CD14-positive monocyte (primary cell): Measurements from ENCODE around the gene PABPN1L. TPM values are rescaled to one million over a fixed set of nuclear protein-coding genes. Genes with fewer than 3 reads are reported as not detected.
A peak's percentile ranks its signal among the peaks of the same experiment; 100 is the strongest.

Experiments
- DNase-seq, 3 donors: peaks; one replicate each; pipeline ENCODE4 v3.0.0-alpha.2; 2011 to 2022
- H2AFZ ChIP-seq: 2 replicates; pipeline ENCODE4 v1.6.0; 2012; ENCODE audit warnings: mild to moderate bottlenecking, low read depth, low read length, inconsistent platforms; ENCODE audit not compliant: insufficient read depth, poor library complexity, severe bottlenecking
- H3K27ac ChIP-seq, 2 donors: 1 replicate in 1 of 2; 2 replicates in 1 of 2; pipeline ENCODE4 v1.5.1; 2012 to 2013; ENCODE audit warnings: low read length in 2 of 2, control low read depth in 1 of 2, inconsistent platforms in 1 of 2, low read depth in 1 of 2, mild to moderate bottlenecking in 1 of 2
- H3K27me3 ChIP-seq, 2 donors: one replicate each; pipeline versions ENCODE4 v1.6.0 to v1.6.1; 2011 to 2013; ENCODE audit warnings: low read length in 2 of 2; ENCODE audit not compliant: control insufficient read depth in 2 of 2, insufficient read depth in 2 of 2
- H3K36me3 ChIP-seq, 2 donors: replicated peaks in 1 of 2; 1 replicate in 1 of 2; 2 replicates in 1 of 2; pipeline versions ENCODE4 v1.5.1 to v1.6.1; 2012 to 2013; ENCODE audit warnings: low read length in 2 of 2, control low read depth in 1 of 2, inconsistent platforms in 1 of 2, mild to moderate bottlenecking in 1 of 2; ENCODE audit not compliant: insufficient read depth in 2 of 2, control insufficient read depth in 1 of 2
- H3K4me1 ChIP-seq, 2 donors: 1 replicate in 1 of 2; 2 replicates in 1 of 2; pipeline versions ENCODE4 v1.5.1 to v1.6.1; 2012 to 2013; ENCODE audit warnings: low read length in 2 of 2, control low read depth in 1 of 2, inconsistent platforms in 1 of 2, mild to moderate bottlenecking in 1 of 2, moderate library complexity in 1 of 2; ENCODE audit not compliant: insufficient read depth in 2 of 2, control insufficient read depth in 1 of 2
- H3K4me2 ChIP-seq: replicated peaks from 2 replicates; pipeline ENCODE3; 2012; ENCODE audit warnings: low read length, moderate library complexity, mild to moderate bottlenecking; ENCODE audit not compliant: poor library complexity, severe bottlenecking; ENCODE audit errors: extremely low read depth
- H3K4me3 ChIP-seq, 3 experiments: fragments of 200-600 bp in 1 of 3; sonication (generic) in 1 of 3; replicated peaks in 1 of 3; 1 replicate in 2 of 3; 2 replicates in 1 of 3; pipeline ENCODE4 v1.5.1; 2011 to 2013; ENCODE audit warnings: low read length in 3 of 3, mild to moderate bottlenecking in 3 of 3, control low read depth in 2 of 3, low read depth in 2 of 3, inconsistent platforms in 1 of 3, moderate library complexity in 1 of 3
- H3K79me2 ChIP-seq: 2 replicates; pipeline ENCODE4 v1.6.0; 2012; ENCODE audit warnings: mild to moderate bottlenecking, control low read depth, inconsistent platforms, low read length, moderate library complexity; ENCODE audit not compliant: insufficient read depth
- H3K9ac ChIP-seq: 2 replicates; pipeline ENCODE4 v1.6.0; 2017; ENCODE audit warnings: low read length, mild to moderate bottlenecking; ENCODE audit not compliant: insufficient read depth, poor library complexity, severe bottlenecking
- H3K9me3 ChIP-seq, 2 donors: replicated peaks in 1 of 2; 1 replicate in 1 of 2; 2 replicates in 1 of 2; pipeline versions ENCODE4 v1.5.1 to v1.6.1; 2012 to 2013; ENCODE audit warnings: low read length in 2 of 2, control low read depth in 1 of 2; ENCODE audit not compliant: control insufficient read depth in 1 of 2, insufficient read depth in 1 of 2
- H4K20me1 ChIP-seq: 2 replicates; pipeline ENCODE4 v1.6.0; 2012; ENCODE audit warnings: mild to moderate bottlenecking, low read length, control low read depth, moderate library complexity; ENCODE audit not compliant: insufficient read depth
- H3K27ac Mint-ChIP-seq, 7 donors: one replicate each; pipeline ENCODE4 v1.8.0; 2020; ENCODE audit warnings: mild to moderate bottlenecking in 7 of 7, mixed read lengths in 7 of 7, moderate library complexity in 6 of 7, inconsistent platforms in 2 of 7
- H3K27me3 Mint-ChIP-seq, 3 donors: one replicate each; pipeline ENCODE4 v1.8.0; 2021 to 2022; ENCODE audit warnings: low read depth in 3 of 3, mild to moderate bottlenecking in 3 of 3, mixed read lengths in 3 of 3, moderate library complexity in 3 of 3, inconsistent platforms in 1 of 3
- H3K36me3 Mint-ChIP-seq, 2 donors: one replicate each; pipeline ENCODE4 v1.8.0; 2020; ENCODE audit warnings: mixed read lengths in 2 of 2, inconsistent platforms in 1 of 2, mild to moderate bottlenecking in 1 of 2
- H3K4me1 Mint-ChIP-seq: one replicate; pipeline ENCODE4 v1.8.0; 2020; ENCODE audit warnings: mild to moderate bottlenecking, mixed read lengths
- H3K4me3 Mint-ChIP-seq, 2 donors: one replicate each; pipeline ENCODE4 v1.8.0; 2020; ENCODE audit warnings: mild to moderate bottlenecking in 2 of 2, mixed read lengths in 2 of 2, moderate library complexity in 1 of 2
- H3K9me3 Mint-ChIP-seq, 7 donors: one replicate each; pipeline ENCODE4 v1.8.0; 2020 to 2022; ENCODE audit warnings: mixed read lengths in 7 of 7, mild to moderate bottlenecking in 6 of 7, moderate library complexity in 6 of 7, inconsistent platforms in 2 of 7
- WGBS: methylation state at CpG from one replicate; pipeline ENCODE4 v1.1.5; 2013; ENCODE audit warnings: missing lambda C conversion rate; ENCODE audit not compliant: insufficient coverage; 5-methylcytosine and 5-hydroxymethylcytosine counted together
- intact Hi-C, 2 donors: fragments of 100-400 bp; cut with micrococcal nuclease; formaldehyde crosslinking; loops; one replicate each; pipeline versions ENCODE4 v1.15.0 to v1.15.1; 2023
- polyA plus RNA-seq, 3 donors: library from polyadenylated mRNA; depleted of rRNA in 1 of 3; unstranded in 2 of 3; stranded (reverse) in 1 of 3; fragments of 300-500 nt in 2 of 3; fragments of >200 nt in 1 of 3; fragmentation: Illumina TruSeq in 2 of 3; gene quantifications; 1 replicate in 2 of 3; 2 replicates in 1 of 3; pipeline ENCODE4 v1.2.3, GENCODE V29; 2012 to 2021
- TF ChIP-seq, protein P1 (sequence below): fragments of 200-600 bp; IDR thresholded peaks from one replicate; pipeline ENCODE4 v1.8.0; 2022; ENCODE audit warnings: antibody characterized with exemption, mild to moderate bottlenecking

PABPN1L gene
- polyA plus RNA-seq, 3 donors = 0.39 TPM; not detected in 2

GRCh38 chr16:88899901-88900661, 33.6 kb upstream of the PABPN1L start:
- Mint-ChIP-seq H3K27ac (no peak overlapping the region), H3K27me3 (no peaks in the 10 kb centered on the region), H3K4me3 (no peak overlapping the region), H3K36me3 (peaks cover 42 to 71% of the 10 kb centered on the region in 2 donors), H3K9me3 (peaks cover 0 to 4% (median 0%) of the 10 kb centered on the region in 7 donors), H3K4me1 (peaks cover 2% of the 10 kb centered on the region)
- H3K4me2 ChIP-seq = no peak overlapping the region
- WGBS = 92% methylated on average over 29 of the region's 41 CpGs
- no peak for DNase-seq
- intact Hi-C loops = no loop called here
- H3K27me3 ChIP-seq = no peaks in the 10 kb centered on the region
- no peak overlapping the region for H3K9ac ChIP-seq
- TF ChIP-seq, protein P1, sequence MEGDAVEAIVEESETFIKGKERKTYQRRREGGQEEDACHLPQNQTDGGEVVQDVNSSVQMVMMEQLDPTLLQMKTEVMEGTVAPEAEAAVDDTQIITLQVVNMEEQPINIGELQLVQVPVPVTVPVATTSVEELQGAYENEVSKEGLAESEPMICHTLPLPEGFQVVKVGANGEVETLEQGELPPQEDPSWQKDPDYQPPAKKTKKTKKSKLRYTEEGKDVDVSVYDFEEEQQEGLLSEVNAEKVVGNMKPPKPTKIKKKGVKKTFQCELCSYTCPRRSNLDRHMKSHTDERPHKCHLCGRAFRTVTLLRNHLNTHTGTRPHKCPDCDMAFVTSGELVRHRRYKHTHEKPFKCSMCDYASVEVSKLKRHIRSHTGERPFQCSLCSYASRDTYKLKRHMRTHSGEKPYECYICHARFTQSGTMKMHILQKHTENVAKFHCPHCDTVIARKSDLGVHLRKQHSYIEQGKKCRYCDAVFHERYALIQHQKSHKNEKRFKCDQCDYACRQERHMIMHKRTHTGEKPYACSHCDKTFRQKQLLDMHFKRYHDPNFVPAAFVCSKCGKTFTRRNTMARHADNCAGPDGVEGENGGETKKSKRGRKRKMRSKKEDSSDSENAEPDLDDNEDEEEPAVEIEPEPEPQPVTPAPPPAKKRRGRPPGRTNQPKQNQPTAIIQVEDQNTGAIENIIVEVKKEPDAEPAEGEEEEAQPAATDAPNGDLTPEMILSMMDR = no peak
- H3K79me2 ChIP-seq = peaks cover 17% of the 10 kb centered on the region
- no peak overlapping the region for H3K4me3 ChIP-seq
- no peak overlapping the region for H2AFZ ChIP-seq
- no peak overlapping the region for H3K27ac ChIP-seq
- peaks cover 100% of the 10 kb centered on the region for H4K20me1 ChIP-seq
- no peaks in the 10 kb centered on the region for H3K9me3 ChIP-seq
- H3K4me1 ChIP-seq = no peaks in the 10 kb centered on the region
- H3K36me3 ChIP-seq = peaks cover 74 to 86% of the 10 kb centered on the region in 2 donors

DNA sequence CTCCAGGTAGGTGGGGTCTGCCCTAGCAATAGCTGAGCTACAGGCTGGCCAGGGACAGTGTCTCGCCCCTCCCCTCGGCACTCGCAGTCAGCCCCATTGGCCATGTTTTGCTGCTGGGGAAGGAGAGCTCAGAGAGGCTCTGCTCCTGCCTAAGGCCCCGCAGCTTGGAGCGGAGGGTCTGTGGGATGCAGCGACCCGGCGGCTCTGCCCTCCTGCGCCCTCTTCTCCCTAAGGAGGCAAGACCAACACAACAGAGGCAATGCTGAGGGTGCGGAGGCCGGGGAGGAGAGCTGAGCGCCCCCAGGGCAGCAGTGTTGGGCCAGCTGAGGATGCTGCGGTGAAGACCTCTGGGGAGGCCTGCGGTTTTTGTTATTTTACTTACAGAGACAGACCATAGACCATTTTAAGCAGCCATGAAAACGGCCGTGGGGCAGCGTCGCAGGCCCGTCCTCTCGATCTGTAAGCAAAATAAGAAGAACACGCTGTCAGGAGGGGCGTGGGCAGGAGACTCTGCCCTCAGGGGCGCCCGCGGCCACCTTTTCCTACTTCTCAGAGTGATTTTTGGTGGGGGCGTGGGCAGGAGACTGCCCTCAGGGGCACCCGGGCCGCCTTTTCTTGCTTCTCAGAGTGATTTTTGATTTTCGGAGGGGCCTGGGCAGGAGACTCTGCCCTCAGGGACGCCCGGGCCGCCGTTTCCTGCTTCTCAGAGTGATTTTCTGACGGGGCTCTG, 31.4 kb upstream of the PABPN1L start:
- peaks cover 98% of the 10 kb centered on the region for H4K20me1 ChIP-seq
- peaks cover 41 to 68% of the 10 kb centered on the region in 2 donors for H3K36me3 Mint-ChIP-seq
- no peak overlapping the region for H3K4me3 Mint-ChIP-seq
- H3K9me3 Mint-ChIP-seq = peaks cover 0 to 5% (median 0%) of the 10 kb centered on the region in 7 donors
- H3K27ac ChIP-seq = no peak overlapping the region
- peaks cover 6% of the 10 kb centered on the region for H3K79me2 ChIP-seq
- H3K27me3 Mint-ChIP-seq = no peaks in the 10 kb centered on the region
- DNase-seq = no peak
- H3K27me3 ChIP-seq = no peaks in the 10 kb centered on the region
- WGBS = 92% methylated on average over 22 of the region's 34 CpGs
- no peaks in the 10 kb centered on the region for H3K4me1 Mint-ChIP-seq
- peak overlapping the region in 1 of 7 donors; percentile 46 for H3K27ac Mint-ChIP-seq
- peaks cover 80 to 88% of the 10 kb centered on the region in 2 donors for H3K36me3 ChIP-seq
- H3K9ac ChIP-seq = no peak overlapping the region
- H3K4me1 ChIP-seq = no peaks in the 10 kb centered on the region
- TF ChIP-seq, protein P1 = no peak
- H3K4me3 ChIP-seq = no peak overlapping the region
- intact Hi-C loops = no loop called here
- no peak overlapping the region for H3K4me2 ChIP-seq
- no peak overlapping the region for H2AFZ ChIP-seq
- H3K9me3 ChIP-seq = no peaks in the 10 kb centered on the region
